ENCODE results near the gene SRSF4.

GRCh38 chr1:29222686-29223085 lies 41.0 kb upstream of the SRSF4 start:
- no peak for TF ChIP-seq EZH2 (IDR thresholded peaks at IDR 0.05; ENCODE audit: borderline replicate concordance, low read length)
- TF ChIP-seq, protein P1, sequence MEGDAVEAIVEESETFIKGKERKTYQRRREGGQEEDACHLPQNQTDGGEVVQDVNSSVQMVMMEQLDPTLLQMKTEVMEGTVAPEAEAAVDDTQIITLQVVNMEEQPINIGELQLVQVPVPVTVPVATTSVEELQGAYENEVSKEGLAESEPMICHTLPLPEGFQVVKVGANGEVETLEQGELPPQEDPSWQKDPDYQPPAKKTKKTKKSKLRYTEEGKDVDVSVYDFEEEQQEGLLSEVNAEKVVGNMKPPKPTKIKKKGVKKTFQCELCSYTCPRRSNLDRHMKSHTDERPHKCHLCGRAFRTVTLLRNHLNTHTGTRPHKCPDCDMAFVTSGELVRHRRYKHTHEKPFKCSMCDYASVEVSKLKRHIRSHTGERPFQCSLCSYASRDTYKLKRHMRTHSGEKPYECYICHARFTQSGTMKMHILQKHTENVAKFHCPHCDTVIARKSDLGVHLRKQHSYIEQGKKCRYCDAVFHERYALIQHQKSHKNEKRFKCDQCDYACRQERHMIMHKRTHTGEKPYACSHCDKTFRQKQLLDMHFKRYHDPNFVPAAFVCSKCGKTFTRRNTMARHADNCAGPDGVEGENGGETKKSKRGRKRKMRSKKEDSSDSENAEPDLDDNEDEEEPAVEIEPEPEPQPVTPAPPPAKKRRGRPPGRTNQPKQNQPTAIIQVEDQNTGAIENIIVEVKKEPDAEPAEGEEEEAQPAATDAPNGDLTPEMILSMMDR (IDR thresholded peaks at IDR 0.05; ENCODE audit: low read length) = no peak
